GM23338 (cell line): ENCODE data around the gene HSD17B11.

ENCODE experiments used
- CREB1 ChIP-seq: fragments of 250-450 bp; sonication (Bioruptor Pico); IDR thresholded peaks from 2 replicates; pipeline ENCODE4 v1.5.0; 2020; ENCODE audit warnings: low read depth, mild to moderate bottlenecking, moderate library complexity
- EZH2 ChIP-seq: fragments of 200-600 bp; sonication (generic); IDR thresholded peaks from one replicate; pipeline ENCODE4 v1.8.0; 2017; ENCODE audit warnings: antibody characterized with exemption, mild to moderate bottlenecking, low read depth; ENCODE audit not compliant: unreplicated experiment
- EZH2phosphoT487 ChIP-seq: fragments of 200-600 bp; sonication (generic); IDR thresholded peaks from one replicate; pipeline ENCODE4 v1.8.1; 2018; ENCODE audit warnings: antibody characterized with exemption; ENCODE audit not compliant: unreplicated experiment
- JUNB ChIP-seq: IDR thresholded peaks from one replicate; pipeline ENCODE4 v1.6.1; 2016; ENCODE audit warnings: antibody characterized with exemption; ENCODE audit not compliant: unreplicated experiment
- NANOG ChIP-seq: IDR thresholded peaks from 2 replicates; pipeline ENCODE4 v1.6.1; 2016; ENCODE audit warnings: antibody characterized with exemption, borderline replicate concordance
- POLR2AphosphoS5 ChIP-seq: IDR thresholded peaks from 2 replicates; pipeline ENCODE4 v1.6.1; 2016; ENCODE audit warnings: antibody characterized with exemption, low read depth
- STAT1 ChIP-seq: IDR thresholded peaks from one replicate; pipeline ENCODE4 v1.6.1; 2016; ENCODE audit warnings: antibody characterized with exemption; ENCODE audit not compliant: unreplicated experiment
- TF ChIP-seq, protein P1 (sequence below), 2 experiments: fragments of 200-600 bp in 1 of 2; sonication (generic) in 1 of 2; conservative IDR thresholded peaks; 2 replicates each; pipeline versions ENCODE4 v1.5.1 to v1.6.1; 2016 to 2017; ENCODE audit warnings: antibody characterized with exemption in 2 of 2, low read depth in 2 of 2, mild to moderate bottlenecking in 2 of 2, moderate library complexity in 1 of 2
- TF ChIP-seq, protein P2 (sequence below): IDR thresholded peaks from one replicate; pipeline ENCODE4 v1.6.1; 2018; ENCODE audit warnings: antibody characterized with exemption; ENCODE audit not compliant: unreplicated experiment

DNA sequence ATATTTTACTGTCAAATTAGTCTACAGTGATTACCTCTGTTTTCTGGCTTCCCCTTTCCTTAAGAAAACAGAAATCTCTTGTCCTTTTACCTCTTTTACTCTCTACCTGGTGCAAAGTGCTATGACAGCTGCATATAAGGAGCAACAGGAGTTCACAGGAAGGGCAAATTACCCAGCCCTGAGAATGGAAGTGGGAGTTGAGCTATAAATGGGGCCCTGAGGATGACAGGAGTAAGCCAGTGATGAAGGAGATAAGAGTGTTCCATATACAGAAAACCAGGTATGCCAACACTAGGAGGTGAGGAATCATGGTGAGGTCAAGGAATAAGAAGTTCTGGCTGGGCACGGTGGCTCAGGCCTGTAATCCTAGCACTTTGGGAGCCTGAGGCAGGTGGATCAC lies 63.9 kb downstream of the HSD17B11 start:
- TF ChIP-seq, protein P1, sequence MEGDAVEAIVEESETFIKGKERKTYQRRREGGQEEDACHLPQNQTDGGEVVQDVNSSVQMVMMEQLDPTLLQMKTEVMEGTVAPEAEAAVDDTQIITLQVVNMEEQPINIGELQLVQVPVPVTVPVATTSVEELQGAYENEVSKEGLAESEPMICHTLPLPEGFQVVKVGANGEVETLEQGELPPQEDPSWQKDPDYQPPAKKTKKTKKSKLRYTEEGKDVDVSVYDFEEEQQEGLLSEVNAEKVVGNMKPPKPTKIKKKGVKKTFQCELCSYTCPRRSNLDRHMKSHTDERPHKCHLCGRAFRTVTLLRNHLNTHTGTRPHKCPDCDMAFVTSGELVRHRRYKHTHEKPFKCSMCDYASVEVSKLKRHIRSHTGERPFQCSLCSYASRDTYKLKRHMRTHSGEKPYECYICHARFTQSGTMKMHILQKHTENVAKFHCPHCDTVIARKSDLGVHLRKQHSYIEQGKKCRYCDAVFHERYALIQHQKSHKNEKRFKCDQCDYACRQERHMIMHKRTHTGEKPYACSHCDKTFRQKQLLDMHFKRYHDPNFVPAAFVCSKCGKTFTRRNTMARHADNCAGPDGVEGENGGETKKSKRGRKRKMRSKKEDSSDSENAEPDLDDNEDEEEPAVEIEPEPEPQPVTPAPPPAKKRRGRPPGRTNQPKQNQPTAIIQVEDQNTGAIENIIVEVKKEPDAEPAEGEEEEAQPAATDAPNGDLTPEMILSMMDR (conservative IDR thresholded peaks at IDR 0.05; ENCODE audit: low read depth in 2 of 2): no peak
- no peak for TF ChIP-seq POLR2AphosphoS5
- no peak for TF ChIP-seq NANOG
- no peak for TF ChIP-seq JUNB
- TF ChIP-seq EZH2phosphoT487: no peak
- TF ChIP-seq CREB1 (CRISPR knock-in tag): no peak
- TF ChIP-seq, protein P2, sequence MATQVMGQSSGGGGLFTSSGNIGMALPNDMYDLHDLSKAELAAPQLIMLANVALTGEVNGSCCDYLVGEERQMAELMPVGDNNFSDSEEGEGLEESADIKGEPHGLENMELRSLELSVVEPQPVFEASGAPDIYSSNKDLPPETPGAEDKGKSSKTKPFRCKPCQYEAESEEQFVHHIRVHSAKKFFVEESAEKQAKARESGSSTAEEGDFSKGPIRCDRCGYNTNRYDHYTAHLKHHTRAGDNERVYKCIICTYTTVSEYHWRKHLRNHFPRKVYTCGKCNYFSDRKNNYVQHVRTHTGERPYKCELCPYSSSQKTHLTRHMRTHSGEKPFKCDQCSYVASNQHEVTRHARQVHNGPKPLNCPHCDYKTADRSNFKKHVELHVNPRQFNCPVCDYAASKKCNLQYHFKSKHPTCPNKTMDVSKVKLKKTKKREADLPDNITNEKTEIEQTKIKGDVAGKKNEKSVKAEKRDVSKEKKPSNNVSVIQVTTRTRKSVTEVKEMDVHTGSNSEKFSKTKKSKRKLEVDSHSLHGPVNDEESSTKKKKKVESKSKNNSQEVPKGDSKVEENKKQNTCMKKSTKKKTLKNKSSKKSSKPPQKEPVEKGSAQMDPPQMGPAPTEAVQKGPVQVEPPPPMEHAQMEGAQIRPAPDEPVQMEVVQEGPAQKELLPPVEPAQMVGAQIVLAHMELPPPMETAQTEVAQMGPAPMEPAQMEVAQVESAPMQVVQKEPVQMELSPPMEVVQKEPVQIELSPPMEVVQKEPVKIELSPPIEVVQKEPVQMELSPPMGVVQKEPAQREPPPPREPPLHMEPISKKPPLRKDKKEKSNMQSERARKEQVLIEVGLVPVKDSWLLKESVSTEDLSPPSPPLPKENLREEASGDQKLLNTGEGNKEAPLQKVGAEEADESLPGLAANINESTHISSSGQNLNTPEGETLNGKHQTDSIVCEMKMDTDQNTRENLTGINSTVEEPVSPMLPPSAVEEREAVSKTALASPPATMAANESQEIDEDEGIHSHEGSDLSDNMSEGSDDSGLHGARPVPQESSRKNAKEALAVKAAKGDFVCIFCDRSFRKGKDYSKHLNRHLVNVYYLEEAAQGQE: no peak
- no peak for TF ChIP-seq EZH2
- no peak for TF ChIP-seq STAT1
